Nephron (organoid): ENCODE measurements around the gene ORC1.

ENCODE experiments used
- H3K27ac Mint-ChIP-seq, 3 experiments: 2 replicates each; pipeline ENCODE4 v1.8.0; 2020; ENCODE audit warnings: mixed read lengths in 3 of 3, mild to moderate bottlenecking in 2 of 3, moderate library complexity in 1 of 3
- H3K27me3 Mint-ChIP-seq: 2 replicates; pipeline ENCODE4 v1.8.0; 2021; ENCODE audit warnings: low read depth, mild to moderate bottlenecking, moderate library complexity, mixed read lengths
- H3K36me3 Mint-ChIP-seq: 2 replicates; pipeline ENCODE4 v1.8.0; 2020; ENCODE audit warnings: low read depth, mixed read lengths
- H3K4me1 Mint-ChIP-seq: 2 replicates; pipeline ENCODE4 v1.8.0; 2020; ENCODE audit warnings: mixed read lengths
- H3K4me3 Mint-ChIP-seq, 3 experiments: 2 replicates each; pipeline ENCODE4 v1.8.0; 2020; ENCODE audit warnings: mild to moderate bottlenecking in 3 of 3, mixed read lengths in 3 of 3, moderate library complexity in 2 of 3
- H3K9me3 Mint-ChIP-seq: 2 replicates; pipeline ENCODE4 v1.8.0; 2020; ENCODE audit warnings: mixed read lengths
- CTCF ChIP-seq, 3 experiments: fragments of 200-600 bp; sonication (generic); IDR thresholded peaks; one replicate each; pipeline ENCODE4 v1.5.0; 2021; ENCODE audit warnings: antibody characterized with exemption in 3 of 3; ENCODE audit not compliant: unreplicated experiment in 3 of 3

The ORC1 gene

DNA sequence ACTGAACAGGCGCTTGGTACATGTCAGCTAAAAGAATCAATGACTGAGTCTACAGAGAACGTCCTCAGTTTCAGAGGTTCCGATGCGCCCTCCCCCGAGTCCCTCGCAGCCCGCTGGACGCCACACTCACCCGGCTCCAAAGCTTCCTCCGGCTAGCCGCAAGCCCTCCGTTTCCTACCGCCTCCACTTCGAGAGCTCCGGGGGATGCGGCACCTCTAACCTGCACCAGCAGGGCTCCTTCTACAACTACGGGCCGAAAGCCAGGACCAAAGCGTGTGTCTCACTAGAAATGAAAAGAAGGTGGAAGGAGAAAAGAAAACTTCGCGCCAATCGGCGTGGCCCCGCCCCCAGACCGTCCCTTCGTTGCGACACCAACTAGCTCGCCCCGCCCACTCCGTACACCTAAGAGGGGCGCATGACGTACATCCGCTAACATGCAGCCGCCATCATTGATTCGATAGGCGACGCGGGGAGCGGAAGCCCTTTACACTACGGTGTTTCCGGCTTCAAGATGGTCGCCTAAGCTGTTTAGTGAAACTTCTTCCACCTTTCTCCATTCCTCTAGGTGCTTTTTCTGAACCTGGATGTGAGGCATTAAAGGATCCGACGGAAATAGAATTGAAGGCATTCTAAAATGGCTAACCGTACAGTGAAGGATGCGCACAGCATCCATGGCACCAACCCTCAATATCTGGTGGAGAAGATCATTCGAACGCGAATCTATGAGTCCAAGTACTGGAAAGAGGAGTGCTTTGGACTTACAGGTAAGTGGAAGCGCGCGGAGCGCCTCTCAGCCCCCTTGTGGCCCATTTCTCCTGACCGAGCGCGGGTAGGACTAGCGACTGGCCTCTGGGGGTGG, at the start of gene ORC1, which contains the start of gene PRPF38A:
Gene ORC1, minus strand, starts transcription at position 308 of the 859 bp plus-strand sequence. CDS start 2,200 bp downstream, outside the sequence.
Gene PRPF38A, plus strand, starts transcription at position 487 of the 859 bp plus-strand sequence. Its CDS starts 148 bp downstream, at position 635.
- H3K27me3 Mint-ChIP-seq, result no peaks in the 10 kb centered on the region
- no peaks in the 10 kb centered on the region for H3K9me3 Mint-ChIP-seq
- peaks cover 41% of the 10 kb centered on the region for H3K36me3 Mint-ChIP-seq
- peaks cover 29% of the 10 kb centered on the region for H3K4me1 Mint-ChIP-seq
- peak in 2 of 3 experiments; percentile 44 to 54 for TF ChIP-seq CTCF (IDR thresholded peaks at IDR 0.05; ENCODE audit: unreplicated experiment in 3 of 3)
- peak within 1 kb of the TSS; percentile 98 to 99 (median 98) for H3K4me3 Mint-ChIP-seq
- H3K27ac Mint-ChIP-seq, result peak within 1 kb of the TSS; percentile 92 to 99 (median 99)

- TF ChIP-seq CTCF (IDR thresholded peaks at IDR 0.05; ENCODE audit: unreplicated experiment in 3 of 3), result no peak
- H3K27ac Mint-ChIP-seq, result no peak overlapping the region
- no peaks in the 10 kb centered on the region for H3K9me3 Mint-ChIP-seq
- H3K27me3 Mint-ChIP-seq, result no peaks in the 10 kb centered on the region
- H3K4me1 Mint-ChIP-seq, result no peaks in the 10 kb centered on the region
- H3K36me3 Mint-ChIP-seq, result peaks cover 48% of the 10 kb centered on the region
- H3K4me3 Mint-ChIP-seq, result no peak overlapping the region
Observed at GRCh38 chr1:52444463-52444862, 40.2 kb upstream of the ORC1 start.

DNA sequence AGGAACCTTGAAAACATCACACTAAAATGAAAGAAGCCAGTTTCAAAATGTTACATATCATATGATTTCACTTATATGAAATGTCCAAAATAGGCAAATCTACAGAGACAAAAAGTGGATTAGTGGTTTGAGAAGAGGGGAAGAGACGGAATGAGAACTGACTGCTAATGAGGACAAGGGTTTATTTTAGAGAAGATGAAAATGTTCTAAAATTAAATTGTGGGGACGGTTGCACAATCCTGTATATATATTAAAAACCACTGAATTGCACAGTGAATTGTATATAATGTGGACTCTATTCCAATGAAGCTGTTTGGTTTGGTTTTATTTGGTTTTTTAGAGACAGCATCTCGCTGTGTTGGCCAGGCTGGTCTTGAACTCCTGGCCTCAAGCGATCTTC, 35.8 kb upstream of the ORC1 start:
- peaks cover 66% of the 10 kb centered on the region for H3K36me3 Mint-ChIP-seq
- no peak for TF ChIP-seq CTCF (IDR thresholded peaks at IDR 0.05; ENCODE audit: unreplicated experiment in 3 of 3)
- no peak overlapping the region for H3K4me3 Mint-ChIP-seq
- no peaks in the 10 kb centered on the region for H3K4me1 Mint-ChIP-seq
- H3K9me3 Mint-ChIP-seq, result no peaks in the 10 kb centered on the region
- no peak overlapping the region for H3K27ac Mint-ChIP-seq
- H3K27me3 Mint-ChIP-seq, result no peaks in the 10 kb centered on the region

GRCh38 chr1:52436817-52437216, 32.6 kb upstream of the ORC1 start:
- Mint-ChIP-seq H3K9me3 (no peaks in the 10 kb centered on the region), H3K4me3 (no peak overlapping the region), H3K36me3 (peaks cover 76% of the 10 kb centered on the region), H3K4me1 (no peaks in the 10 kb centered on the region), H3K27ac (no peak overlapping the region), H3K27me3 (no peaks in the 10 kb centered on the region)
- TF ChIP-seq CTCF (IDR thresholded peaks at IDR 0.05; ENCODE audit: unreplicated experiment in 3 of 3), result no peak

DNA sequence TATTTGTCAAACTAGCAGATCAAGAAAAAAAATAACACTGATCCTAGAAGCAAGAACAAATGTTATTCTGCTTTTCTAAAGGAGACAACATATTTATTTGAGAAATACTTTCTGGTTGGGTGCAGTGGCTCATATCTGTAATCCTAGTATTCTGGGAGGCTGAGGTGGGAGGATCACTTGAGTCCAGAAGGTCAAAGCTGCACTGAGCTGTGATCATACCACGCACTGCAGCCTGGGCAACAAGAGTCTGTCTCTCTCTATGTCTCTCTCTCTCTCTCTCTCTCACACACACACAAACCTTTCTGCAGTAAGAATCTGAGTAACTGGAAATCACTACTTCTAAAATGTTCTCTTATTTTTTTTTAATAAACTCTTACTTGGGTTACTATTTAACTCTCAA, 31.4 kb upstream of the ORC1 start:
- Mint-ChIP-seq H3K27ac (peak overlapping the region in 1 of 3 experiments; percentile 0), H3K9me3 (no peaks in the 10 kb centered on the region), H3K4me1 (no peaks in the 10 kb centered on the region), H3K36me3 (peaks cover 79% of the 10 kb centered on the region), H3K27me3 (no peaks in the 10 kb centered on the region), H3K4me3 (no peak overlapping the region)
- no peak for TF ChIP-seq CTCF (IDR thresholded peaks at IDR 0.05; ENCODE audit: unreplicated experiment in 3 of 3)
